Measurements from ENCODE around the gene HPCAL1.

- TF ChIP-seq EZH2 (IDR thresholded peaks at IDR 0.05; ENCODE audit: borderline replicate concordance, control insufficient read depth, low read depth, low read length) (no peak), ATF3 (IDR thresholded peaks at IDR 0.05; ENCODE audit: borderline replicate concordance, extremely low read depth, low read depth, low read length) (no peak), FOXM1 (IDR thresholded peaks at IDR 0.05; ENCODE audit: low read depth, low read length) (no peak), CHD2 (IDR thresholded peaks at IDR 0.05; ENCODE audit: borderline replicate concordance, low read depth, low read length) (no peak), HDAC2 (IDR thresholded peaks at IDR 0.05) (no peak)
- TF ChIP-seq, protein P1, sequence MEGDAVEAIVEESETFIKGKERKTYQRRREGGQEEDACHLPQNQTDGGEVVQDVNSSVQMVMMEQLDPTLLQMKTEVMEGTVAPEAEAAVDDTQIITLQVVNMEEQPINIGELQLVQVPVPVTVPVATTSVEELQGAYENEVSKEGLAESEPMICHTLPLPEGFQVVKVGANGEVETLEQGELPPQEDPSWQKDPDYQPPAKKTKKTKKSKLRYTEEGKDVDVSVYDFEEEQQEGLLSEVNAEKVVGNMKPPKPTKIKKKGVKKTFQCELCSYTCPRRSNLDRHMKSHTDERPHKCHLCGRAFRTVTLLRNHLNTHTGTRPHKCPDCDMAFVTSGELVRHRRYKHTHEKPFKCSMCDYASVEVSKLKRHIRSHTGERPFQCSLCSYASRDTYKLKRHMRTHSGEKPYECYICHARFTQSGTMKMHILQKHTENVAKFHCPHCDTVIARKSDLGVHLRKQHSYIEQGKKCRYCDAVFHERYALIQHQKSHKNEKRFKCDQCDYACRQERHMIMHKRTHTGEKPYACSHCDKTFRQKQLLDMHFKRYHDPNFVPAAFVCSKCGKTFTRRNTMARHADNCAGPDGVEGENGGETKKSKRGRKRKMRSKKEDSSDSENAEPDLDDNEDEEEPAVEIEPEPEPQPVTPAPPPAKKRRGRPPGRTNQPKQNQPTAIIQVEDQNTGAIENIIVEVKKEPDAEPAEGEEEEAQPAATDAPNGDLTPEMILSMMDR (IDR thresholded peaks at IDR 0.05 in 2 of 3, conservative IDR thresholded peaks at IDR 0.05 in 1 of 3; ENCODE audit: control insufficient read depth in 2 of 3, extremely low read depth in 1 of 3, insufficient read depth in 1 of 3, low read depth in 3 of 3, low read length in 3 of 3), result no peak
Observed at GRCh38 chr2:10329880-10330699, 27.4 kb downstream of the HPCAL1 start.
